Measurements from ENCODE around the gene MASP2. TPM values are rescaled to one million over a fixed set of nuclear protein-coding genes. Genes with fewer than 3 reads are reported as not detected.

MASP2 gene
- total RNA-seq, 4 donors from 2014 or later = not detected

GRCh38 chr1:11026052-11026451 lies 21.0 kb downstream of the MASP2 start:
- Histone ChIP-seq H3K9me3 (no peaks in the 10 kb centered on the region), H3K4me3 (no peak overlapping the region), H3K36me3 (peaks cover 4 to 91% (median 16%) of the 10 kb centered on the region in 3 donors), H3K4me1 (peaks cover 0 to 20% (median 0%) of the 10 kb centered on the region in 4 donors), H3K27me3 (no peaks in the 10 kb centered on the region), H3K27ac (no peak overlapping the region)
- 40 to 62% methylated on average over 1 of the region's 1 CpG for WGBS, 2 donors
- TF ChIP-seq POLR2A (IDR thresholded peaks at IDR 0.05) (no peak), EP300 (IDR thresholded peaks at IDR 0.05) (no peak), CTCF (IDR thresholded peaks at IDR 0.05) (no peak)
- DNase-seq (ENCODE audit: low spot score in 2 of 2) = no peak

GRCh38 chr1:11025618-11026017 lies 21.4 kb downstream of the MASP2 start:
- TF ChIP-seq CTCF (IDR thresholded peaks at IDR 0.05) (no peak), POLR2A (IDR thresholded peaks at IDR 0.05) (no peak), EP300 (IDR thresholded peaks at IDR 0.05) (no peak)
- H3K36me3 ChIP-seq = peaks cover 4 to 91% (median 20%) of the 10 kb centered on the region in 3 donors
- H3K9me3 ChIP-seq = no peaks in the 10 kb centered on the region
- H3K4me3 ChIP-seq = no peak overlapping the region
- 83 to 90% methylated on average over 1 of the region's 1 CpG for WGBS, 2 donors
- H3K27me3 ChIP-seq = no peaks in the 10 kb centered on the region
- DNase-seq (ENCODE audit: low spot score in 2 of 2) = no peak
- peaks cover 0 to 20% (median 0%) of the 10 kb centered on the region in 4 donors for H3K4me1 ChIP-seq
- no peak overlapping the region for H3K27ac ChIP-seq

GRCh38 chr1:11024874-11025203 lies 22.2 kb downstream of the MASP2 start:
- Histone ChIP-seq H3K27ac (no peak overlapping the region), H3K4me3 (no peak overlapping the region), H3K4me1 (peaks cover 0 to 17% (median 0%) of the 10 kb centered on the region in 4 donors), H3K27me3 (no peaks in the 10 kb centered on the region), H3K9me3 (no peaks in the 10 kb centered on the region), H3K36me3 (peaks cover 12 to 91% (median 28%) of the 10 kb centered on the region in 3 donors)
- DNase-seq (ENCODE audit: low spot score in 2 of 2) = no peak
- TF ChIP-seq CTCF (IDR thresholded peaks at IDR 0.05) (no peak), POLR2A (IDR thresholded peaks at IDR 0.05) (no peak), EP300 (IDR thresholded peaks at IDR 0.05) (no peak)
- WGBS, 2 donors = 69 to 73% methylated on average over 2 of the region's 2 CpGs

- no peak for DNase-seq (ENCODE audit: low spot score in 2 of 2)
- peaks cover 0 to 14% (median 0%) of the 10 kb centered on the region in 4 donors for H3K4me1 ChIP-seq
- 74 to 77% methylated on average over 3 of the region's 3 CpGs for WGBS, 2 donors
- no peak overlapping the region for H3K27ac ChIP-seq
- H3K4me3 ChIP-seq = no peak overlapping the region
- peaks cover 12 to 93% (median 33%) of the 10 kb centered on the region in 3 donors for H3K36me3 ChIP-seq
- TF ChIP-seq EP300 (IDR thresholded peaks at IDR 0.05) = no peak
- TF ChIP-seq CTCF (IDR thresholded peaks at IDR 0.05) = no peak
- TF ChIP-seq POLR2A (IDR thresholded peaks at IDR 0.05) = no peak
- no peaks in the 10 kb centered on the region for H3K9me3 ChIP-seq
- H3K27me3 ChIP-seq = no peaks in the 10 kb centered on the region
These were observed 22.7 kb downstream of the MASP2 start for GRCh38 chr1:11024154-11024873.

GRCh38 chr1:11023201-11023600 lies 23.8 kb downstream of the MASP2 start:
- H3K4me1 ChIP-seq = peaks cover 0 to 21% (median 0%) of the 10 kb centered on the region in 4 donors
- H3K36me3 ChIP-seq = peaks cover 12 to 95% (median 37%) of the 10 kb centered on the region in 3 donors
- TF ChIP-seq CTCF (IDR thresholded peaks at IDR 0.05) = no peak
- no peak for TF ChIP-seq POLR2A (IDR thresholded peaks at IDR 0.05)
- TF ChIP-seq EP300 (IDR thresholded peaks at IDR 0.05) = no peak
- DNase-seq (ENCODE audit: low spot score in 2 of 2) = no peak
- H3K4me3 ChIP-seq = no peak overlapping the region
- no peaks in the 10 kb centered on the region for H3K9me3 ChIP-seq
- H3K27ac ChIP-seq = no peak overlapping the region
- WGBS, 2 donors = 87 to 93% methylated on average over 14 of the region's 14 CpGs
- no peaks in the 10 kb centered on the region for H3K27me3 ChIP-seq

Measured in tibial nerve (tissue), 4 donors.